Measurements from ENCODE around the gene CHCHD6. TPM values are rescaled to one million over a fixed set of nuclear protein-coding genes. Genes with fewer than 3 reads are reported as not detected.

CHCHD6 gene
- total RNA-seq, 1 donor from 2014 or later = 28.7 TPM

GRCh38 chr3:126682009-126682408 is 22.0 kb upstream of the CHCHD6 start:
- Histone ChIP-seq H3K4me3 (ENCODE audit: low read depth, low read length) (no peak overlapping the region), H3K27me3 (ENCODE audit: control insufficient read depth, insufficient read depth, low read length) (peaks cover 20% of the 10 kb centered on the region), H3K36me3 (ENCODE audit: control insufficient read depth, insufficient read depth, low read length) (no peaks in the 10 kb centered on the region)
- DNase-seq (ENCODE audit: low read depth) = no peak
- TF ChIP-seq CTCF (IDR thresholded peaks at IDR 0.05; ENCODE audit: insufficient read depth, low read length, poor library complexity, severe bottlenecking) = no peak

GRCh38 chr3:126683069-126683468 is 21.0 kb upstream of the CHCHD6 start:
- no peaks in the 10 kb centered on the region for H3K36me3 ChIP-seq (ENCODE audit: control insufficient read depth, insufficient read depth, low read length)
- H3K27me3 ChIP-seq (ENCODE audit: control insufficient read depth, insufficient read depth, low read length) = peaks cover 15% of the 10 kb centered on the region
- TF ChIP-seq CTCF (IDR thresholded peaks at IDR 0.05; ENCODE audit: insufficient read depth, low read length, poor library complexity, severe bottlenecking) = no peak
- no peak overlapping the region for H3K4me3 ChIP-seq (ENCODE audit: low read depth, low read length)
- no peak for DNase-seq (ENCODE audit: low read depth)

GRCh38 chr3:126684218-126684751 is 19.8 kb upstream of the CHCHD6 start:
- no peak for DNase-seq (ENCODE audit: low read depth)
- no peak for TF ChIP-seq CTCF (IDR thresholded peaks at IDR 0.05; ENCODE audit: insufficient read depth, low read length, poor library complexity, severe bottlenecking)
- H3K4me3 ChIP-seq (ENCODE audit: low read depth, low read length) = no peak overlapping the region
- no peaks in the 10 kb centered on the region for H3K36me3 ChIP-seq (ENCODE audit: control insufficient read depth, insufficient read depth, low read length)
- peaks cover 9% of the 10 kb centered on the region for H3K27me3 ChIP-seq (ENCODE audit: control insufficient read depth, insufficient read depth, low read length)

- TF ChIP-seq CTCF (IDR thresholded peaks at IDR 0.05; ENCODE audit: insufficient read depth, low read length, poor library complexity, severe bottlenecking) = no peak
- H3K36me3 ChIP-seq (ENCODE audit: control insufficient read depth, insufficient read depth, low read length) = no peaks in the 10 kb centered on the region
- H3K27me3 ChIP-seq (ENCODE audit: control insufficient read depth, insufficient read depth, low read length) = peaks cover 9% of the 10 kb centered on the region
- no peak overlapping the region for H3K4me3 ChIP-seq (ENCODE audit: low read depth, low read length)
- no peak for DNase-seq (ENCODE audit: low read depth)
Observed at GRCh38 chr3:126685021-126685420, 19.0 kb upstream of the CHCHD6 start.

- Histone ChIP-seq H3K36me3 (ENCODE audit: control insufficient read depth, insufficient read depth, low read length) (no peaks in the 10 kb centered on the region), H3K27me3 (ENCODE audit: control insufficient read depth, insufficient read depth, low read length) (peaks cover 9% of the 10 kb centered on the region), H3K4me3 (ENCODE audit: low read depth, low read length) (no peak overlapping the region)
- no peak for TF ChIP-seq CTCF (IDR thresholded peaks at IDR 0.05; ENCODE audit: insufficient read depth, low read length, poor library complexity, severe bottlenecking)
- no peak for DNase-seq (ENCODE audit: low read depth)
Observed at GRCh38 chr3:126685493-126685892, 18.5 kb upstream of the CHCHD6 start.

- no peak for TF ChIP-seq CTCF (IDR thresholded peaks at IDR 0.05; ENCODE audit: insufficient read depth, low read length, poor library complexity, severe bottlenecking)
- H3K27me3 ChIP-seq (ENCODE audit: control insufficient read depth, insufficient read depth, low read length) = peaks cover 10% of the 10 kb centered on the region
- H3K36me3 ChIP-seq (ENCODE audit: control insufficient read depth, insufficient read depth, low read length) = no peaks in the 10 kb centered on the region
- H3K4me3 ChIP-seq (ENCODE audit: low read depth, low read length) = no peak overlapping the region
- DNase-seq (ENCODE audit: low read depth) = no peak
Observed at GRCh38 chr3:126691765-126692164, 12.3 kb upstream of the CHCHD6 start.
